ENCODE measurements around the gene CACNB2.
"Not testable (repeated sequence)": the region's sequence is repeated elsewhere in the genome, so short reads cannot be mapped to it uniquely, and the experiment has no call there.

Gene CACNB2

DNA sequence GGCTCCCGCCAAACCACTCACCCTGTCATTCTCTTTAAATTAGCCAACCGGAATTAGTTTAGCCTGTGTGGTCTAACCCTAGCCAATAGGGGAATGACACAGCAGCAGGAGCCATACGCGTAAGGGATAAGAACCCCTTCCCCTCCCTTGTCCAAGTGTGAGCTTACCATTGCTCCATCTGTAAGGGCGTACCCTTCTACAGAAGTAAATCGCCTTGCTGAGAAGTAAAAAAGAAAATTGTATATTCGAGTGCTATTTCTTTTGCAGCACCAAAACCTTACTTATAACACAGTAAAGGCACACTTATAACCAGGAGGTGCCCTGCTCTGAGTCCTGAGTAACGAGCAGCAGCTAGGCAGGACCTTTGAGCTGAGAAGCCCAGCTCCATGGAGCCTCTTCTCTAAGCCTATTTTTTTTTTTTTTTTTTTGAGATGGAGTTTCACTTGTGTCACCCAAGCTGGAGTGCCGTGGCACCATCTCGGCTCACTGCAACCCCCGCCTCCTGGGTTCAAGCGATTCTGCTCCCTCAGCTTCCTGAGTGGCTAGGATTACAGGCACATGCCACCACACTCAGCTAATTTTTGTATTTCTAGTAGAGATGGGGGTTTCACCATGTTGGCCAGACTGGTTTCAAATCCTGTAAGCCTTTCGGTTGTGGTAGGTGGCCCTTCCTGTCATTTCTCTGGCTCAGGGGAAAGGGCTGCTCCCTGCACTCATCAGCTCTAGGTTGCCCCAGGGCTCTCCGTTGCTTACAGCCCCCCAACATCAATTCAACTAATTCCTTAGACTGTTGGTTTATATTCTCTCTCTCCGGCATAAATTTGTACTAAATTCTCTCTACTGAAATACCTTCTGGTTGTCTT is 437.8 kb downstream of the CACNB2 start:
- no peak for DNase-seq

DNA sequence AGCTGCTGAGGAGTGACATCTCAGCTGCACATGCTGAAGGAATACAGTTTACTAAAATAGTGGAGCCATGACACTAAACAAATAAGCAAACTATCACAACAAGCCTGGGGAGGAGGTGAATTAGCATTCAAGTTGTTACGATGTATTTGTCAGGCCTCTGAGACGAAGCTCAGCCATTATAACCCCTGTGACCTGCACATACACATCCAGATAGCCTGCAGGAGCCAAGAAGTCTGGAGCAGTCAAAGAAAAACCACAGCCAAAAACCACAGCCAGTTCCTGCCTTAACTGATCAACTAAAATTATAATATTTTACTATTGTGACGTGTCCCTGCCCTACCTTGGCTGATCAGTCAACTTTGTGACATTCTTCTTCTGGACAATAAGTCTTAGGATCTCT is 442.6 kb downstream of the CACNB2 start:
- no peak for DNase-seq

DNA sequence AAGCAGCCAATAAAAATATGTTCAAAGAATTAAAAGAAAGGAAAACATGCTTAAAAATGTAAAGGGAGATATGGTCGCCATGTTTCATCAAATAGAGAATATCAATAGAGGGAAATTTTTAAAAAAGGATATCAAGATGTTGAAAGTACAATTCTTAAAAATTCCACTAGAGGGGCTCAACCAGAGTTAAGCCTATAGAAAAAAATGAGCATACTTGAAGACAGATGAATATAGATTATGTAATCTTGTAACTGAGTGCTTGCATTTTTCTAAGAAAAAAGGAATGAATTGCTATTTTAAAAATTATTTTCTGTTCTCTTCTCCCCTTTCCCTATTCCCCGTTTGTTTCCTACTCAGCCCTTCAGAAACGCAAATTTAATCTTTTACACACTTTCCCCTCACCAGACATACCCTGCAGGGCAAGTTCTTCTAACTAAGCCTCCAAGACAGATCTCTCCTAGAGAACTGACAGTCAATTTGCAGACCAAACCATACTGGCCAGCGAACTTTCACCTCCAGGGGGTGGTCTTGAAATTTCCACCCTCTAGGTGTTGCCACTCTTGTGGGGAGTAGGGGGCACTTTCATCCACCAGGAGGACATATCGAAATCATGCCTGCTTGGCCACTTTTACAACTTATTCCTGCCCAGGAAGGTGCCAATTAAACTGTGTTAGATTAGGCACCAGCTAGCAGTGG is 443.5 kb downstream of the CACNB2 start:
- no peak for DNase-seq

DNA sequence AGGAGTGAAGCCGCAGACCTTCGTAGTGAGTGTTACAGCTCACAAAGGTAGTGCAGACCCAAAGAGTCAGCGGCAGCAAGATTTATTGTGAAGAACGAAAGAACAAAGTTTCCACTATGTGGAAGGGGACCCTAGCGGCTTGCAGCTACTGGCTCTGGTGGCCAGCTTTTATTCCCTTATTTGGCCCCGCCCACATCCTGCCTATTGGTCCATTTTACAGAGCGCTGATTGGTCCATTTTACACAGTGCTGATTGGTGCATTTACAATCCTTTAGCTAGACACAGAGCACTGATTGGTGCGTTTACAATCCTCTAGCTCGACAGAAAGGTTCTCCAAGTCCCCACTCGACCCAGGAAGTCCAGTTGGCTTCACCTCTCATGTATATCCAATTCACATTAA is 446.4 kb downstream of the CACNB2 start:
- not testable (repeated sequence) for DNase-seq

DNA sequence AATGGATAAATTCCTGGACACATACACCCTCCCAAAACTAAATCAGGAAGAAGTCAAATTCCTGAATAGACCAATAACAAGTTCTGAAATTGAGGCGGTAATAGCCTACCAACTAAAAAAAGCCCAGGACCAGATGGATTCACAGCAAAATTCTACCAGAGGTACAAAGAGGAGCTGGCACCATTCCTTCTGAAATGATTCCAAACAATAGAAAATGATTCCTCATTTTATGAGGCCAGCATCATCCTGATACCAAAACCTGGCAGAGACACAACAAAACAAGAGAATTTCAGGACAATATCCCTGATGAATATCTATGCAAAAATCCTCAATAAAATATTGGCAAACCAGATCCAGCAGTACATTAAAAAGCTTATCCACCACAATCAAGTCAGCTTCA is 450.9 kb downstream of the CACNB2 start:
- DNase-seq: not testable (repeated sequence)

Measured in cortex of kidney (tissue), 1 donor.